ENCODE results near the gene EPHB1. TPM values are rescaled to one million over a fixed set of nuclear protein-coding genes. Genes with fewer than 3 reads are reported as not detected.
"Not testable (repeated sequence)": the region's sequence is repeated elsewhere in the genome, so short reads cannot be mapped to it uniquely, and the experiment has no call there.

EPHB1 gene
- total RNA-seq, 2 experiments from 2014 or later, result 0.39 to 0.91 TPM

GRCh38 chr3:134959516-134959915 lies 164.5 kb downstream of the EPHB1 start:
- Mint-ChIP-seq H3K4me3 (no peak overlapping the region), H3K36me3 (no peaks in the 10 kb centered on the region), H3K4me1 (no peaks in the 10 kb centered on the region), H3K9me3 (no peaks in the 10 kb centered on the region), H3K27me3 (peaks cover under 1% of the 10 kb centered on the region), H3K27ac (no peak overlapping the region)
- POLR2A ChIA-PET, result no interaction called here
- no peak for DNase-seq
- no peak for ATAC-seq (ENCODE audit: low read depth)

- H3K27me3 Mint-ChIP-seq, result peaks cover 6% of the 10 kb centered on the region
- peaks cover 2% of the 10 kb centered on the region for H3K9me3 Mint-ChIP-seq
- POLR2A ChIA-PET, result no interaction called here
- ATAC-seq (ENCODE audit: low read depth), result no peak
- no peak for DNase-seq
- no peak overlapping the region for H3K4me3 Mint-ChIP-seq
- H3K27ac Mint-ChIP-seq, result no peak overlapping the region
- H3K36me3 Mint-ChIP-seq, result no peaks in the 10 kb centered on the region
- H3K4me1 Mint-ChIP-seq, result no peaks in the 10 kb centered on the region
These were observed 169.2 kb downstream of the EPHB1 start for GRCh38 chr3:134964226-134964625.

- H3K9me3 Mint-ChIP-seq, result peaks cover 2% of the 10 kb centered on the region
- H3K4me1 Mint-ChIP-seq, result no peaks in the 10 kb centered on the region
- H3K4me3 Mint-ChIP-seq, result no peak overlapping the region
- POLR2A ChIA-PET, result no interaction called here
- no peaks in the 10 kb centered on the region for H3K36me3 Mint-ChIP-seq
- DNase-seq (no peak), ATAC-seq (ENCODE audit: low read depth) (no peak)
- H3K27me3 Mint-ChIP-seq, result peaks cover 17% of the 10 kb centered on the region
- no peak overlapping the region for H3K27ac Mint-ChIP-seq
These were observed 170.9 kb downstream of the EPHB1 start for GRCh38 chr3:134965865-134966481.

DNA sequence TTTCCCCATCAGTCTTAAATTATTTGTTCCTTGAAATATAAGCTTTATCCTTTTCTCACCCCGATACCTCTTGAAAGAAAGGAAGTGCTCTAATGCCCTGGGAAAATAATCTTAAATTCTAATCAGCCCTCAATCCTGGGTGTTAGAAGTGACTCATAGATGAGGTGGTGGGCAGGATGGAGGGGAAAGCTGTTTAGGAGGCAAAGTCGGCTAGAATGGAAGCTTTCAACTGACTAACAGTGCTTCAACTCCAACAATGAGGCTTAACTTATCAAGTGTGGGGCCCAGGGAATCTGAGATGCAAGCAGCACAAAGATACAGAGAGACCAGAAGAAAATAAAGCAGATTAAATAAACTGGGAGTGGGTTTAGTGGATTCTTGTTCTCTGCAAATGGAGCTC lies 175.8 kb downstream of the EPHB1 start:
- H3K36me3 Mint-ChIP-seq, result no peaks in the 10 kb centered on the region
- ATAC-seq (ENCODE audit: low read depth) (no peak), DNase-seq (no peak)
- peaks cover 2% of the 10 kb centered on the region for H3K9me3 Mint-ChIP-seq
- POLR2A ChIA-PET, result no interaction called here
- H3K4me1 Mint-ChIP-seq, result no peaks in the 10 kb centered on the region
- H3K27me3 Mint-ChIP-seq, result peaks cover 17% of the 10 kb centered on the region
- H3K27ac Mint-ChIP-seq, result no peak overlapping the region
- H3K4me3 Mint-ChIP-seq, result no peak overlapping the region

DNA sequence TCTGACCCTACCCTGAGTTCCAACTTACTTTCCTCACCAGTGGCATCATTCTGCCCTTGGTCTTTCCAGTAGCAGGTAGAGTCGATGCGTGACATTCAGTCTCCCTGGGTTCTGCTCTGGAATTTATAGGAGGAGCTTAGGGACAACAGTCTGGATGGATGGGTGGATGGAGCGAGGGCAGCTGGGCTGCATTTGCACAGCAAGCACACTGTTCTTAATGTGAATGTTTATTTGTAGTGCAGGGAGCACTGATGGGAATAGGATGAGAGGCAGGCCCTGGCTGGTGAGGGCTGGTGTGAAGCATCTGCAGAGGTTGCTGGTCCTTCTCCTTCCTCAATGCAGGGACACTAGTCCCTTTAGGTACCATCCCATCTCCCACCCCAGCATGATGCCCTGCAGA lies 176.2 kb downstream of the EPHB1 start:
- DNase-seq, result no peak
- POLR2A ChIA-PET, result no interaction called here
- Mint-ChIP-seq H3K9me3 (peaks cover 2% of the 10 kb centered on the region), H3K36me3 (no peaks in the 10 kb centered on the region), H3K27me3 (peaks cover 17% of the 10 kb centered on the region), H3K27ac (no peak overlapping the region), H3K4me3 (no peak overlapping the region), H3K4me1 (no peaks in the 10 kb centered on the region)
- ATAC-seq (ENCODE audit: low read depth), result no peak

- H3K9me3 Mint-ChIP-seq, H3K4me1 Mint-ChIP-seq: not testable (repeated sequence)
- H3K27me3 Mint-ChIP-seq, result peaks cover 17% of the 10 kb centered on the region
These were observed 176.8 kb downstream of the EPHB1 start for GRCh38 chr3:134971907-134972306.

DNA sequence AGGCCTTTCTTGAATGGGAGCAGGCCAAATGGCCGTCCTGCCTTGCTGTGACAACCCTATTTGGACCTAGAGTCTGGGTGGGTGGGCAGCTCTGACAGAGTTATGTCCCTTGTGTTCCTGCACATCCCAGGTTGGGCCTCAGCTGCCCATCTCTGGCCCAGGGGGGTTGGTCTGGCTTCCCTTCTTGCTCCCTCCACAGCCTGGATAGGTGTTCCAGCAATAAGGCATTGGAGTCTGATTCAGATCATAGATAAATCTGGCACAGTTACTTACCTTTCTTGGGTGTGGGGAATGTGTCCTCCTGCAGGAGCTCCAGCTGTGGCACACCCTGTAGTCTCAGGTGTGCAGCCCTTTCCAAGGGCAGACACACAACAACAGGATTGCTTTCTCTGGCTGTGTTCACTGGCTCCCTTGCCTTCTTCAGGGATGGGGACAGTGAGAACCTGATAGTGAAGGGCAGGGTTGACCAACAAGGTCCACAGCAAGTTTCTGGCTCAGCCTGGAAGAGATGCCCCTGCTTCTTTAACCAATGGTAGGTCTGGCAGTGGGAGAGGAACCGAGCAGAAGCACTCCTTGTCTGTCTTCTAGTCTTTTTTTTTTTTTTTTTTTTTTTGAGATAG lies 177.9 kb downstream of the EPHB1 start:
- no peak overlapping the region for H3K27ac Mint-ChIP-seq
- H3K27me3 Mint-ChIP-seq, result peaks cover 16% of the 10 kb centered on the region
- H3K9me3 Mint-ChIP-seq, result peaks cover 2% of the 10 kb centered on the region
- H3K4me1 Mint-ChIP-seq, result no peaks in the 10 kb centered on the region
- no peak for DNase-seq
- H3K36me3 Mint-ChIP-seq, result no peaks in the 10 kb centered on the region
- POLR2A ChIA-PET, result no interaction called here
- no peak overlapping the region for H3K4me3 Mint-ChIP-seq
- no peak for ATAC-seq (ENCODE audit: low read depth)

More at GRCh38 chr3:134971907-134972306, 176.8 kb downstream of the EPHB1 start:
- ATAC-seq (ENCODE audit: low read depth); H3K36me3 Mint-ChIP-seq; H3K4me3 Mint-ChIP-seq; POLR2A ChIA-PET; DNase-seq; H3K27ac Mint-ChIP-seq: not testable (repeated sequence)

DNA sequence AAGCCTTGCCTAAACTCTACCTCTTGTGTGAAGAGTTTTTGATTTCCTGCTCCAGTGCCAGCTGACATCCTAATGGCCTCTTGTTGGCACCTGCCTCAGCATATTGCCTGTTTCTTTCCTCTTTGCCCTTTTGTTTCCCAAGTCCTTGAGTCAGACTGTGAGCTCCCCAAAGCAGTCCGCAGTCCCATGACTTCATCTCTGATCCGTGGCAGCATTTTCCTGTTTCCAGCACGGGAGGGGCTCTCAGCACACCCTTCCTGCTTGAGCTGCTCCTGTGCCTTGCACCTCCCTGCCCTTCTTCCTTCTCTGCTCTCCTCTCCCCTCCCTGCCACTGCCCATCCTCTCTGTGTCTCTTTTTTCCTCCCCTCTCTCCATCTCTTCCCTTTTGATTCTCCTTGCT lies 179.6 kb downstream of the EPHB1 start:
- H3K27ac Mint-ChIP-seq, result no peak overlapping the region
- no peaks in the 10 kb centered on the region for H3K4me1 Mint-ChIP-seq
- peaks cover 13% of the 10 kb centered on the region for H3K27me3 Mint-ChIP-seq
- H3K4me3 Mint-ChIP-seq, result no peak overlapping the region
- H3K36me3 Mint-ChIP-seq, result no peaks in the 10 kb centered on the region
- POLR2A ChIA-PET, result no interaction called here
- DNase-seq, result no peak
- ATAC-seq (ENCODE audit: low read depth), result no peak
- no peaks in the 10 kb centered on the region for H3K9me3 Mint-ChIP-seq

- Mint-ChIP-seq H3K9me3 (no peaks in the 10 kb centered on the region), H3K27me3 (peaks cover 5% of the 10 kb centered on the region), H3K27ac (no peak overlapping the region), H3K36me3 (no peaks in the 10 kb centered on the region), H3K4me1 (no peaks in the 10 kb centered on the region), H3K4me3 (no peak overlapping the region)
- no peak for ATAC-seq (ENCODE audit: low read depth)
- POLR2A ChIA-PET, result no interaction called here
- DNase-seq, result no peak
These were observed 181.9 kb downstream of the EPHB1 start for GRCh38 chr3:134976948-134977347.

DNA sequence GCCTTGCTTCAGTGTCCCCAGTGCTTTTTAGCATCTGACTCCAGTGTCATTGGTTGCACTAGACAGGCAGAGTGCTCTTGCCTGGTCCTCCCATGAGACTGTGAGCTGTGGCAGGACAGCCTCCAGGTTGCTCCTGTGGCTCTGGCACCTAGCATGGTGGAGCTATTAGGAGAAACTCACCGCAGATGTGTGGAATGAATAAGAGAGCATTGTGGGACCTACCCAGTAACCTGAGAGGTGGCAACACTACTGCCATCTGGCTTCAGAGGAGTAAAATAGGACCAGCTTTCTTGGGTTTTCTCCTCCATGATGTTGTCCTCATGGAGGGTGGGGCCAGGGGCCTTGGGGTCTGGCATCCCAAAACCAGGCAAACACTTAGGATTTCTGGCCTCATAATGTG lies 183.6 kb downstream of the EPHB1 start:
- Mint-ChIP-seq H3K27me3 (peaks cover 5% of the 10 kb centered on the region), H3K9me3 (no peaks in the 10 kb centered on the region), H3K4me1 (no peaks in the 10 kb centered on the region), H3K36me3 (no peaks in the 10 kb centered on the region), H3K4me3 (no peak overlapping the region), H3K27ac (no peak overlapping the region)
- DNase-seq (no peak), ATAC-seq (ENCODE audit: low read depth) (no peak)
- POLR2A ChIA-PET, result no interaction called here

GRCh38 chr3:134985864-134986715 lies 191.0 kb downstream of the EPHB1 start:
- ATAC-seq (ENCODE audit: low read depth) (no peak), DNase-seq (no peak)
- Mint-ChIP-seq H3K9me3 (no peaks in the 10 kb centered on the region), H3K4me3 (no peak overlapping the region), H3K4me1 (no peaks in the 10 kb centered on the region), H3K27me3 (peaks cover 2% of the 10 kb centered on the region), H3K36me3 (no peaks in the 10 kb centered on the region), H3K27ac (no peak overlapping the region)
- POLR2A ChIA-PET, result no interaction called here

DNA sequence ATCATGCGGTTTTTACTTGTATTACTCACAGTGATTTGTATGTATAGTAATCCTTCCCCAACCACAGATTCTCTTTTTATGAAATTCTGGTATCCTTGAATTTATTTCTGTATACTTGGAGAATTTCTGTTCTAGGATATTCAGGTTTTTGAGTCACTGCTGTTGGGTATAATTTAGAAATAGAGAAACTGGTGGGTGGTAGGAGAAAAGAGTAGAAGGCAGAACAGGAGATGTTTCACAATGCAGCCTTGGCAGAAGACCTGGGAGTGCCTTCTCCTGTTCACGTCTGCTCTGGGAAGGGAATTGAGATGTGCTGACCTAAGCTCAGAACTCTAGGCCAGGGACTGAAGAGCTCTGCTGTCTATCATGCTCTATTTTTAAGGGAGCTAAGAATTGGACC lies 193.6 kb downstream of the EPHB1 start:
- H3K4me3 Mint-ChIP-seq, result no peak overlapping the region
- peaks cover 2% of the 10 kb centered on the region for H3K27me3 Mint-ChIP-seq
- DNase-seq, result no peak
- POLR2A ChIA-PET, result no interaction called here
- no peaks in the 10 kb centered on the region for H3K36me3 Mint-ChIP-seq
- H3K4me1 Mint-ChIP-seq, result no peaks in the 10 kb centered on the region
- no peaks in the 10 kb centered on the region for H3K9me3 Mint-ChIP-seq
- no peak for ATAC-seq (ENCODE audit: low read depth)
- H3K27ac Mint-ChIP-seq, result no peak overlapping the region

DNA sequence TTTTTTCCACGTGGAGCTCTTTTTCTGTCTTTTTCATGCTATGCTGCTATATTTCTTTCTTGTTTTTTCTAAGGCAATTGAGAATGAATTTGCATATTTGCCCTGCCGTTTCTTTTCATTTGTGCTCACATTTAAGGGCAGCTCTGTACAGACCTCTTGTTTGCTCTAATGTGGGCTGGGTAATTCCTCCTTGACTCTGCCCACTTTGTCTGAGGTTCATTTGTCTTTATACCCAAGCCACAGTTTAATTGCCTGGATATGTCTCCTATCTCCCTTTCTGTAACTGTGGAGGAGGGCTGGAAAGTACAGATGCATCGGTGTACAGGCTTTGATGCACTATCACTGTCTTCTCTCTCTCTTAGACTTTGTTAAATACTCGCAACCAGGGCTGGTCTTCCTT lies 195.9 kb downstream of the EPHB1 start:
- no peaks in the 10 kb centered on the region for H3K9me3 Mint-ChIP-seq
- H3K27ac Mint-ChIP-seq, result no peak overlapping the region
- no peaks in the 10 kb centered on the region for H3K4me1 Mint-ChIP-seq
- POLR2A ChIA-PET, result no interaction called here
- peaks cover 6% of the 10 kb centered on the region for H3K27me3 Mint-ChIP-seq
- DNase-seq (no peak), ATAC-seq (ENCODE audit: low read depth) (no peak)
- no peak overlapping the region for H3K4me3 Mint-ChIP-seq
- H3K36me3 Mint-ChIP-seq, result no peaks in the 10 kb centered on the region

GRCh38 chr3:134991472-134992010 lies 196.5 kb downstream of the EPHB1 start:
- peaks cover 6% of the 10 kb centered on the region for H3K27me3 Mint-ChIP-seq
- no peak overlapping the region for H3K4me3 Mint-ChIP-seq
- ATAC-seq (ENCODE audit: low read depth) (no peak), DNase-seq (no peak)
- no peak overlapping the region for H3K27ac Mint-ChIP-seq
- no peaks in the 10 kb centered on the region for H3K9me3 Mint-ChIP-seq
- H3K36me3 Mint-ChIP-seq, result no peaks in the 10 kb centered on the region
- H3K4me1 Mint-ChIP-seq, result no peaks in the 10 kb centered on the region
- POLR2A ChIA-PET, result no interaction called here
